EH (cell line): Measurements from ENCODE around the gene SLC39A11.

Experiments
- DNase-seq: peaks from one replicate; pipeline ENCODE4 v3.0.0-alpha.2; 2015; ENCODE audit warnings: low read depth

Gene SLC39A11

DNA sequence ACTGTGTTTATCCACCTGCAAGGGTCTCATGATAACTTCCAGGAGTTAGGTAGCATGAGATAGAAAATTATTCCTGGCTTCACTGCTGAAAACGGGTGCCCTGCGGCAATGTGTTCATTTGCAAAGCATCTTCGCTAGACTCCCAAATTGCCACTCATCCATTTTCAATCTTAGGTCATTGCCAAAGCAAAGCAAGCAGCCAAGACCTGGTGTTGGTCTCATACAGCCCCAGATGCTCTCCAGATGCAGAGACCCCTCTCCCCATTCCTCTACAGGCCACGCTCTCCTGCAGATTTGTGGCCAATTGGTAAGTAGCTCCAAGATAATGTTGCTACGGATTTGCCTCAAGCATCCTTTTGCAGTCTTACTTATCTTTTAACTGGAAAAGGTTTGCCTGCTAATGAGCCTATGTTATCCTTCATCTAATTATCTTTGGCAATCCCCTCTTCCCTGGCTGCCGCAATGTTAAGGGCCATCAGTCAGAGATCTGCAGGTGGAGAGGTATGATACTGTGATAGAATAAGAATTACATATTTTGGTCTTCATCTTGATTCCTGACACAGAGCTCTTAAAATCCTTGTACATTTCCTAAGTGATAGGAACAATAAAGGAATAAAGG is 222.0 kb downstream of the SLC39A11 start:
- no peak for DNase-seq

DNA sequence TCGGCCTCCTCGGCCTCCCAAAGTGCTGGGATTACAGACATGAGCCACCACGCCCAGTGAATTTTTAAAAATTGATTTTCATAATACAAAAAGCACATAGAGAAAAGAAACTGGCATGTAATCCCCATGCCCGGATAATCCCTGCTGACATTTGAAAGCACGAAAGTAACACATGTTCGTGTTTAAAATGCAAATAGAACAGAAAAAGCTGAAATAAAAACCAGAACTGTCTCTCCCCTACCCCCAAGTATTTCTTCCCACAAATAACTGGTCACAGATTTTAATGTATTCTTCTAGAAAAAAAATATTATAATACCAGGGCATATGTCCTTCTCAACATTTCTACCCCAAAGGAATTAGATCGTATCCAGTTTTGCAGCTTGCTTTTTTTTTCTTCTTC is 222.9 kb downstream of the SLC39A11 start:
- no peak for DNase-seq

DNA sequence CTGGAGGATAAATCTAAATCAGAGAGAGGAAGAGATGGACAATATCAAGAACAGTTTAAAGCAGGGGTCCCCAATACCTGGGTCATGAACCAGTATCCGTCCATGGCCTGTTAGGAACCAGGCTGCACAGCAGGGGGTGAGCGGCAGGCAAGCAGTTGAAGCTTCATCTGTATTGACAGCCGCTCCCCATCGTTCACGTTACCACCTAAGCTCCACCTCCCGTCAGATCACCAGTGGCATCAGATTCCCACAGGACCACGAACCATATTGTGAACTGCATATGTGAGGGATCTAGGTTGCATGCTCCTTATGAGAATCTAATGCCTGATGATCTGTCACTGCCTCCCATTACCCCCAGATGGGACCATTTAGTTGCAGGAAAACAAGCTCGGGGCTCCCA is 226.5 kb downstream of the SLC39A11 start:
- no peak for DNase-seq

GRCh38 chr17:72863526-72864211 is 228.8 kb downstream of the SLC39A11 start:
- no peak for DNase-seq

GRCh38 chr17:72862276-72862999 is 230.1 kb downstream of the SLC39A11 start:
- no peak for DNase-seq

DNA sequence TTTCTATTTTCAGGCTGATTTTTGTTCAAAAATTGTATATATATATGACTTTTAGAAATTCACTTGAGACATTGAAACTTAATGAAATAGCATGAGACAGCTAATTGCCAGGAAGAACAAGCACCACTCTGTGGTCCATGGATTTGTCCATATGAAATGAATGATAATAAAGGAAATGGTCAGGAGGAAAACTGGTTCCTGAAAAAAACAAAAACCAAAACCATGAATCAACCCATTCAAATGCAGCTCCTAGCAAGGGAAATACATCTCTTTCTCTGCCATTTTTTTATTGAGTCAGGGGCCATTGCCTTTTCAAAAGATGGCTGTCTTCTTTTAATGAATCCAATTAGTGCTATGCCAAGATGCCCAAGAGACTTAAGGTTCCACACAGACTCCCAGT is 230.7 kb downstream of the SLC39A11 start:
- DNase-seq: no peak

- DNase-seq: no peak
These were observed 231.7 kb downstream of the SLC39A11 start for GRCh38 chr17:72860778-72861177.

- no peak for DNase-seq
These were observed 233.5 kb downstream of the SLC39A11 start for GRCh38 chr17:72858826-72859495.

GRCh38 chr17:72853440-72854415 is 238.8 kb downstream of the SLC39A11 start:
- DNase-seq: peak; percentile 3

DNA sequence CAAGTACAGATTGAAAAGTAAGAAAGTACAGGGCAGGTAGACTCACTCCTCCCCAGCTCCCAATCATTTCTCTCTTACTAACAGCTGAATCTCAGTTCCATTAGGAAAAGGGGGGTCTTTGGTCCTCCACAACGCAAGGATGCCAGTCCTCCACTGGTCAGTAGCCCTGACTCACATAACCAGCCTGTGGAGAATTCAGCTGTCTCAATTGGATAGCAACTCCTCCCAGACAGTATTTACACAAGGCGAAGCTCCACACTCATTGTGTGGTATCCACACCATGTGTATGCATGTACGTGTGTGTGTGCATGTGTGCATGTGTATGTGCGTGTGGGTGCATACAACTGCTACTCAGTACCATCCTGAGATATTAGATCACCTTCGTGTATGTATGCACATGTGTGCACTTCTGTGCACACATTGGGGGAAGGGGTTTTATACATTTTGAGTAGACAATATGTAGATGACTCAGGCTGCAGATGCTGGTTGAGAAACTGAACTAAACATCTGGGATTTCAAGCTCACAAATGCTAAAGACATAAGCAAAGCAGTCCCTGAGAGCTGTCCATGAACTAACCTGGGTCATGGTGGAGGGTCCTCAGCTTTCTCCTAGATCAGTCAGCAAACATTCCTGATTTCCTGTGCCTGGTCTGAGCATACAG is 240.1 kb downstream of the SLC39A11 start:
- DNase-seq: no peak

GRCh38 chr17:72850410-72851118 is 241.9 kb downstream of the SLC39A11 start:
- DNase-seq: peak; percentile 52

DNA sequence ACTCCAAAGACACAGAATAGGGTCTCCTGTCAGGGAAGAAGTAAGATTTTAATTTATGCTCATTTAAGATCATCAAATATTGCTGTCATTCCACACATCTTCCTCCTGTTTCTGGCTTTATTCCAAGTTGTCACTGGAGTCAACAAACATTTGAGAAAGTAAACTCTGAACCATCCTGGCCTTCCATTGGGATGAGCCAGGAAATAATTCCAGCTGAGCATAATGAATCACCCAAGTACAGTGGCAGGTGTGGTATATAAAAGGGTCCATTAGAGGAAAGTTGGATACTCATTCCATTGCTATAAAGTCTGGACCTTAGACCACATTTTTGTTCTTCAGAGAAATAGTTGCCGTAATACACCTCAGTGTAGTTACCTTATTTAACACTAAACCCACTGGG is 246.1 kb downstream of the SLC39A11 start:
- DNase-seq: no peak

- DNase-seq: no peak
These were observed 248.9 kb downstream of the SLC39A11 start for GRCh38 chr17:72843591-72843990.

DNA sequence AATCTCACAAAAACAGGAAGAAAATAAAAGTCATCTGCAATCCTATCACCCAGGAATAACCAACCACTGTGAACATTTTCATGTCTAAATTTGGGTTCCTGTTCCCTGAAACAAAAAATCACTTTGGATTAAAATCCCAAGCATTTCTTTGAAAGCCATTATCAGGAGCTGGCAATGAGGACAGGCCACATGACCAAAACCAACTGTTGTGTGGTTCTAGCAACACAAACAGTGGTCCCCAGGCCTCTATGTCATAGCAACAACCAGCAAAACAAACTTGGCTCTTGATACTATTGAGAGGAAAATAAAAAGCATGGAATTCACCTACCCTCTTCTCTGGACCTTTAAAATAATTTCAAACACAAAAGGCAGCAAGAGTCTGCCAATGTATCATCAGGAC is 252.5 kb downstream of the SLC39A11 start:
- no peak for DNase-seq

GRCh38 chr17:72839131-72839725 is 253.3 kb downstream of the SLC39A11 start:
- DNase-seq: peak; percentile 24

DNA sequence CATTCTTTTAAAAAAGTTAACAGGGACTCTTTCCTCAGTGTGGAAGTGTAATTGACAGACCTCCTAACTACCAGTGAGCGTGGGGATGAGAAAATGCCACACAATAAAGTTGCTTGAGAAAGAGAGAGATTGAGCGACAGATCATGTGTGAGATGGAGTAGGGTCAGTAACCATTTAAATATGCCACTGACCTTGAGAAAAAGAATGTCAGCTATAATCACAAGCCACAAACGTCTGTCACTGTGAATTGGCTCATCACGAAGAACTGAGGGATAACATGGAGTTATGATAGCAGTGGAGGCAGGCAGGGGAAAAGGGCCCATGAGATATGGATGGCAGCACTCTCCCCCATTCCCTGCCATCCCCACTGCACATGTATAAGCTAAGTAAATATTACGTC is 253.9 kb downstream of the SLC39A11 start:
- peak; percentile 32 for DNase-seq

- no peak for DNase-seq
These were observed 254.4 kb downstream of the SLC39A11 start for GRCh38 chr17:72838068-72838467.

GRCh38 chr17:72837335-72837734 is 255.2 kb downstream of the SLC39A11 start:
- no peak for DNase-seq

DNA sequence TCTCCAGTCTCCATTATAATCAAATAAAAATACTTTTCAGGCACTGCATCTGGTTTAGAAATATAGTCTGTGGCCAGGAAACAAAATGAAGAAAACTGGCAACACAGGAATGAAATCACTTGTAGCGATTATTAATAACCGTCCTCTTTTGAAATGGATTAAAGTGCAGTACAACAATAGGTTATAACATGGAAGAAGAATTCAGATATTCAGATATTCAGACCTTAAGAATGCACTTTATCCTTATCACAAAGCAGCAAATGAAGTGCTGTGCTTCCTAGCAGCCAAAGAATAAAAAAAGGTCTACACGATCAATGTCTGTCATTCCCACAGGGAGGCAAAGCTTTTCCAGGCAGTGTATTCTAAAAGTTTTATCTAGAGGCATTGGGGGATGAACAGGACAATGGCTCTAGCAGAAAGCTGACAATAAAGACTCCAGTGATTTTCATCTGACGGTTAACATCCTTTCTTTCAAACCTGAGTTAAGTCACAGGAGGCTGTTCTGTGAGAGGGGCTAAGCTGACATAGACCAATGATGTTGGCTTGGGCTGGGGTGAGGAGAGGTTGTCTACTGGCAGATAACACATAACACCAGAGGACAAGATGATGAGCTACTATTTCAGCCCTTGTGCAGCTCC is 259.2 kb downstream of the SLC39A11 start:
- DNase-seq: no peak
